CD4-positive, alpha-beta T cell treated with Interleukin-1 beta for 1 hour (primary cell): ENCODE measurements around the gene GALNT6.
A peak's percentile ranks its signal among the peaks of the same experiment; 100 is the strongest.
"Not testable (repeated sequence)": the region's sequence is repeated elsewhere in the genome, so short reads cannot be mapped to it uniquely, and the experiment has no call there.

Experiments
- DNase-seq, 2 donors: peaks; one replicate each; pipeline ENCODE4 v3.0.0-alpha.2; 2020 to 2022

GALNT6 gene

GRCh38 chr12:51348116-51348515 is 43.1 kb downstream of the GALNT6 start:
- no peak for DNase-seq

- DNase-seq, result no peak
These were observed 44.6 kb downstream of the GALNT6 start, which contains the start of gene CELA1 for GRCh38 chr12:51346581-51346980. TSS of gene CELA1 (minus strand) at chr12:51346679. CDS start at chr12:51346638, 41 bp downstream.

- no peak for DNase-seq
These were observed 45.5 kb downstream of the GALNT6 start for GRCh38 chr12:51345681-51346080.

GRCh38 chr12:51343201-51343600 is 48.0 kb downstream of the GALNT6 start:
- no peak for DNase-seq

GRCh38 chr12:51342416-51342815 is 48.8 kb downstream of the GALNT6 start:
- no peak for DNase-seq

- peak; percentile 70 to 84 for DNase-seq
These were observed 49.8 kb downstream of the GALNT6 start for GRCh38 chr12:51341251-51342007.

GRCh38 chr12:51339750-51340149 is 51.5 kb downstream of the GALNT6 start:
- no peak for DNase-seq

GRCh38 chr12:51337336-51337735 is 53.9 kb downstream of the GALNT6 start:
- DNase-seq, result not testable (repeated sequence)

GRCh38 chr12:51335931-51336330 is 55.3 kb downstream of the GALNT6 start:
- DNase-seq, result no peak

GRCh38 chr12:51334764-51335163 is 56.4 kb downstream of the GALNT6 start:
- no peak for DNase-seq

- no peak for DNase-seq
These were observed 57.7 kb downstream of the GALNT6 start for GRCh38 chr12:51333536-51333935.

GRCh38 chr12:51330186-51330585 is 61.0 kb downstream of the GALNT6 start:
- DNase-seq, result no peak

GRCh38 chr12:51329742-51330141 is 61.5 kb downstream of the GALNT6 start:
- DNase-seq, result no peak

- no peak for DNase-seq
These were observed 62.6 kb downstream of the GALNT6 start for GRCh38 chr12:51328587-51328986.

- peak; percentile 37 to 39 for DNase-seq
These were observed 64.3 kb downstream of the GALNT6 start for GRCh38 chr12:51326698-51327439.

GRCh38 chr12:51324953-51325352 is 66.3 kb downstream of the GALNT6 start:
- DNase-seq, result no peak

GRCh38 chr12:51323966-51324895 is 67.0 kb downstream of the GALNT6 start, which contains the start of gene BIN2:
TSS of gene BIN2 (minus strand) at chr12:51324174. CDS start at chr12:51324102, 72 bp downstream.
- DNase-seq, result peak; percentile 78 to 84

GRCh38 chr12:51323317-51323960 is 67.8 kb downstream of the GALNT6 start:
- peak; percentile 75 to 78 for DNase-seq

- no peak for DNase-seq
These were observed 68.8 kb downstream of the GALNT6 start for GRCh38 chr12:51322452-51322851.

- DNase-seq, result no peak
These were observed 69.3 kb downstream of the GALNT6 start for GRCh38 chr12:51321882-51322281.

- DNase-seq, result peak in 1 of 2 donors; percentile 28
These were observed 70.4 kb downstream of the GALNT6 start for GRCh38 chr12:51320695-51321320.

- DNase-seq, result no peak
These were observed 70.9 kb downstream of the GALNT6 start for GRCh38 chr12:51320311-51320694.
